HepG2 (cell line): ENCODE data around the gene PATZ1. TPM values are rescaled to one million over a fixed set of nuclear protein-coding genes. Genes with fewer than 3 reads are reported as not detected.

Source experiments
- ATF7-NPFF ChIP-seq: sonication (generic); formaldehyde crosslinking; IDR thresholded peaks from 2 replicates; pipeline ENCODE4 v1.8.1; 2023; ENCODE audit warnings: mild to moderate bottlenecking, low read depth, missing genetic modification reagents, moderate library complexity
- CEBPG ChIP-seq: IDR thresholded peaks from 2 replicates; pipeline ENCODE4 v1.6.1; 2016
- KAT2B ChIP-seq: fragments of 150-350 bp; IDR thresholded peaks from 2 replicates; pipeline ENCODE4 v1.6.1; 2014; ENCODE audit warnings: low read depth, low read length, borderline replicate concordance
- MBNL3 ChIP-seq: fragments of 250-450 bp; sonication (Bioruptor Pico); conservative IDR thresholded peaks from 2 replicates; pipeline ENCODE4 v1.8.0; 2022; ENCODE audit warnings: mild to moderate bottlenecking, inconsistent platforms
- MTA1 ChIP-seq: sonication (generic); formaldehyde crosslinking; IDR thresholded peaks from 2 replicates; pipeline ENCODE4 v1.4.0; 2020; ENCODE audit warnings: missing genetic modification reagents, mild to moderate bottlenecking, borderline replicate concordance
- NR2F1 ChIP-seq, 2 experiments: fragments of 450-650 bp in 1 of 2; formaldehyde crosslinking in 1 of 2; IDR thresholded peaks; 2 replicates each; pipeline versions ENCODE4 v1.5.0 to v1.6.1; 2016 to 2020; ENCODE audit warnings: mild to moderate bottlenecking in 1 of 2, missing compliant biosample characterization in 1 of 2, missing genetic modification reagents in 1 of 2, moderate library complexity in 1 of 2
- PCBP2 ChIP-seq: fragments of 200-400 bp; formaldehyde crosslinking; optimal IDR thresholded peaks from 2 replicates; pipeline ENCODE3; 2018; ENCODE audit warnings: low read length, low read depth; ENCODE audit not compliant: poor library complexity, severe bottlenecking
- PHF5A ChIP-seq: IDR thresholded peaks from one replicate; pipeline ENCODE4 v1.6.1; 2018; ENCODE audit warnings: low read depth, missing genetic modification reagents; ENCODE audit not compliant: unreplicated experiment
- POLR2A ChIP-seq, 2 experiments: IDR thresholded peaks; 2 replicates each; pipeline ENCODE4 v1.6.1; 2011; ENCODE audit warnings: low read depth in 2 of 2, low read length in 2 of 2, mild to moderate bottlenecking in 1 of 2, moderate library complexity in 1 of 2; ENCODE audit not compliant: insufficient read depth in 1 of 2
- POLR2G ChIP-seq: fragments of 200-400 bp; formaldehyde crosslinking; IDR thresholded peaks from 2 replicates; pipeline ENCODE4 v1.6.1; 2018; ENCODE audit warnings: mild to moderate bottlenecking, low read depth, low read length, moderate library complexity
- RBM39 ChIP-seq: fragments of 200-400 bp; formaldehyde crosslinking; IDR thresholded peaks from one replicate; pipeline ENCODE4 v1.6.1; 2018; ENCODE audit warnings: antibody characterized with exemption, mild to moderate bottlenecking, low read depth, low read length; ENCODE audit not compliant: poor library complexity, severe bottlenecking
- SMAD9 ChIP-seq: sonication (generic); formaldehyde crosslinking; IDR thresholded peaks from 2 replicates; pipeline ENCODE4 v1.5.1; 2020; ENCODE audit warnings: mild to moderate bottlenecking, missing genetic modification reagents
- SNAPC5 ChIP-seq: sonication (generic); formaldehyde crosslinking; IDR thresholded peaks from 2 replicates; pipeline ENCODE4 v1.8.1; 2023; ENCODE audit warnings: mild to moderate bottlenecking, missing genetic modification reagents, borderline replicate concordance
- TRIM24 ChIP-seq: sonication (generic); formaldehyde crosslinking; IDR thresholded peaks from 2 replicates; pipeline ENCODE4 v1.8.0; 2022; ENCODE audit warnings: mild to moderate bottlenecking, missing genetic modification reagents
- XRCC5 ChIP-seq: fragments of 200-400 bp; formaldehyde crosslinking; optimal IDR thresholded peaks from 2 replicates; pipeline ENCODE3; 2017; ENCODE audit warnings: mild to moderate bottlenecking, low read length
- ZBTB33 ChIP-seq: sonication (generic); formaldehyde crosslinking; IDR thresholded peaks from 2 replicates; pipeline ENCODE4 v1.4.0; 2020; ENCODE audit warnings: missing genetic modification reagents
- ZBTB38 ChIP-seq: sonication (generic); formaldehyde crosslinking; IDR thresholded peaks from 2 replicates; pipeline ENCODE4 v1.5.1; 2020; ENCODE audit warnings: mild to moderate bottlenecking, missing genetic modification reagents
- ZNF124 ChIP-seq: sonication (generic); formaldehyde crosslinking; IDR thresholded peaks from 2 replicates; pipeline ENCODE4 v1.4.0; 2020; ENCODE audit warnings: missing genetic modification reagents
- ZNF251 ChIP-seq: sonication (generic); formaldehyde crosslinking; IDR thresholded peaks from 2 replicates; pipeline ENCODE4 v1.9.0; 2021; ENCODE audit warnings: mild to moderate bottlenecking, missing genetic modification reagents
- ZNF432 ChIP-seq: sonication (generic); formaldehyde crosslinking; IDR thresholded peaks from 2 replicates; pipeline ENCODE4 v1.5.0; 2020; ENCODE audit warnings: missing genetic modification reagents, mild to moderate bottlenecking, borderline replicate concordance
- ZNF607 ChIP-seq: sonication (generic); formaldehyde crosslinking; IDR thresholded peaks from 2 replicates; pipeline ENCODE4 v1.5.1; 2020; ENCODE audit warnings: missing genetic modification reagents, mild to moderate bottlenecking, borderline replicate concordance
- ZNF790 ChIP-seq: sonication (generic); formaldehyde crosslinking; IDR thresholded peaks from 2 replicates; pipeline ENCODE4 v1.8.0; 2022; ENCODE audit warnings: missing genetic modification reagents, mild to moderate bottlenecking, borderline replicate concordance
- ZSCAN22 ChIP-seq: sonication (generic); formaldehyde crosslinking; IDR thresholded peaks from 2 replicates; pipeline ENCODE4 v1.4.0; 2020; ENCODE audit warnings: mild to moderate bottlenecking, missing genetic modification reagents
- polyA plus RNA-seq, 8 experiments: library from polyadenylated mRNA; depleted of rRNA in 3 of 8; stranded (reverse) in 7 of 8; unstranded in 1 of 8; fragments of >200 nt; fragmentation: Illumina TruSeq in 4 of 8; extraction: Trizol in 4 of 8; gene quantifications; 2 replicates each; pipeline versions ENCODE4 v1.2.1 to v1.2.3, GENCODE V29; 2011 to 2016; ENCODE audit warnings: low read depth in 4 of 8, missing spikeins in 1 of 8, mixed read lengths in 1 of 8; ENCODE audit not compliant: insufficient read depth in 1 of 8
- total RNA-seq, 5 experiments: library from RNA; depleted of rRNA; stranded (reverse); fragments of >200 nt; fragmentation: Illumina TruSeq; extraction: Trizol; gene quantifications; 2 replicates each; pipeline ENCODE4 v1.2.3, GENCODE V29; 2016; ENCODE audit warnings: low read depth in 1 of 5
- TF ChIP-seq, protein P1 (sequence below): sonication (generic); formaldehyde crosslinking; IDR thresholded peaks from 2 replicates; pipeline ENCODE4 v1.5.0; 2020; ENCODE audit warnings: mild to moderate bottlenecking, missing genetic modification reagents
- TF ChIP-seq, protein P2 (sequence below): sonication (generic); formaldehyde crosslinking; conservative IDR thresholded peaks from 2 replicates; pipeline ENCODE4 v1.4.0; 2020; ENCODE audit warnings: missing genetic modification reagents

Gene PATZ1
- total and polyA plus RNA-seq, 2 of the 13 experiments (the other 11 are each of a cell fraction or from before 2014, with no cell fraction given) = 24.9 to 30.5 TPM

DNA sequence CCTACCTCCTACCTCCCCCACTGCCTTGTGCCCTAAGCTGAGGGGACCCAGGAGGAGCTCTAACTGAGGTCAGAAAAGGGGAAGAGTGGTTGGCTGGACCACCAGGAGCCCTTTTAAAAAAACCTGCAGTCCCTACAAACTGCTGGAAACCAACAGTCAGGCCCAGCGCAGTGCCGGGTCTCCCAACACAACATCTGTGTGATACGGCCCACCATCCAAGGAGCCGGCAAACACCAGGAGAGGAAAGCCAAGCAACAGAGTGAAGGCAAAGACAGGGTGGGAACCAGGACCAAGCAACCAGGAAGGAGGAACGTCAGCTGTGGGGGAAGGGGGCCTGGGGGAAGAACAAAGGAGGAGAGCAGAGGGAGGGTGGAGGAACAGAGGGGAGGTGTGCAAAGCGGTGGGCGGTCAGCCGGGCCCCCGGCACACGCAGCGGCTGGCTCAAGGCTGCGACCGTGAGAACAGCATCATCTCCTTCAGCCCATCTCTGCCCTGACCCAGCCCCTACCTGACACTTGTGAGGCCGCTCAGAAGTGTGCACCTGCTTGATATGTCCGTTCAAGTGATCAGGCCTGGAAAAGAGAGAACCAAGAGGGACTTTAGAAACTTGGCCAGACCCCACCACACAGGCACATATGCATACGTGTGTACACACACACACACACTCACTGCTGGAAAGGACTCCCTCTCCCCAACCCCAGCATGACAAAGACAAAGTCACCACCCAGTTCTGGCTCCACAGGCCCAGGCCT is 3.6 kb downstream of the PATZ1 start (continued):
- peak; percentile 32; the same call in 1 of the 2 replicates for TF ChIP-seq ZBTB33
- TF ChIP-seq KAT2B = no peak
- peak in 1 of 2 experiments; percentile 42; a peak in 1 of 4 replicates for TF ChIP-seq POLR2A (IDR thresholded peaks at IDR 0.05; ENCODE audit: insufficient read depth in 1 of 2, low read depth in 2 of 2, low read length in 2 of 2)
- no peak for TF ChIP-seq PCBP2
- TF ChIP-seq, protein P1, sequence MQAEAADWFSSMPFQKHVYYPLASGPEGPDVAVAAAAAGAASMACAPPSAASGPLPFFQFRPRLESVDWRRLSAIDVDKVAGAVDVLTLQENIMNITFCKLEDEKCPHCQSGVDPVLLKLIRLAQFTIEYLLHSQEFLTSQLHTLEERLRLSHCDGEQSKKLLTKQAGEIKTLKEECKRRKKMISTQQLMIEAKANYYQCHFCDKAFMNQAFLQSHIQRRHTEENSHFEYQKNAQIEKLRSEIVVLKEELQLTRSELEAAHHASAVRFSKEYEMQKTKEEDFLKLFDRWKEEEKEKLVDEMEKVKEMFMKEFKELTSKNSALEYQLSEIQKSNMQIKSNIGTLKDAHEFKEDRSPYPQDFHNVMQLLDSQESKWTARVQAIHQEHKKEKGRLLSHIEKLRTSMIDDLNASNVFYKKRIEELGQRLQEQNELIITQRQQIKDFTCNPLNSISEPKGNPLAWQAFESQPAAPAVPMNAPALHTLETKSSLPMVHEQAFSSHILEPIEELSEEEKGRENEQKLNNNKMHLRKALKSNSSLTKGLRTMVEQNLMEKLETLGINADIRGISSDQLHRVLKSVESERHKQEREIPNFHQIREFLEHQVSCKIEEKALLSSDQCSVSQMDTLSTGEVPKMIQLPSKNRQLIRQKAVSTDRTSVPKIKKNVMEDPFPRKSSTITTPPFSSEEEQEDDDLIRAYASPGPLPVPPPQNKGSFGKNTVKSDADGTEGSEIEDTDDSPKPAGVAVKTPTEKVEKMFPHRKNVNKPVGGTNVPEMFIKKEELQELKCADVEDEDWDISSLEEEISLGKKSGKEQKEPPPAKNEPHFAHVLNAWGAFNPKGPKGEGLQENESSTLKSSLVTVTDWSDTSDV = no peak
- TF ChIP-seq, protein P2, sequence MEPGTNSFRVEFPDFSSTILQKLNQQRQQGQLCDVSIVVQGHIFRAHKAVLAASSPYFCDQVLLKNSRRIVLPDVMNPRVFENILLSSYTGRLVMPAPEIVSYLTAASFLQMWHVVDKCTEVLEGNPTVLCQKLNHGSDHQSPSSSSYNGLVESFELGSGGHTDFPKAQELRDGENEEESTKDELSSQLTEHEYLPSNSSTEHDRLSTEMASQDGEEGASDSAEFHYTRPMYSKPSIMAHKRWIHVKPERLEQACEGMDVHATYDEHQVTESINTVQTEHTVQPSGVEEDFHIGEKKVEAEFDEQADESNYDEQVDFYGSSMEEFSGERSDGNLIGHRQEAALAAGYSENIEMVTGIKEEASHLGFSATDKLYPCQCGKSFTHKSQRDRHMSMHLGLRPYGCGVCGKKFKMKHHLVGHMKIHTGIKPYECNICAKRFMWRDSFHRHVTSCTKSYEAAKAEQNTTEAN (CRISPR knock-in tag) = no peak
- no peak; the same call in 1 of the 2 replicates for TF ChIP-seq MTA1 (CRISPR knock-in tag)
- no peak for TF ChIP-seq ZSCAN22 (CRISPR knock-in tag)
- TF ChIP-seq ZNF432 (CRISPR knock-in tag) = no peak
- no peak for TF ChIP-seq PHF5A (CRISPR knock-in tag)
- TF ChIP-seq ZNF790 (CRISPR knock-in tag) = no peak
- 0 out of 2 replicates have a peak, but pooled peaks have one; percentile 20 for TF ChIP-seq POLR2G
- TF ChIP-seq SNAPC5 (CRISPR knock-in tag) = no peak
- TF ChIP-seq NR2F1 (CRISPR knock-in tag; IDR thresholded peaks at IDR 0.05) = no peak
- 0 out of 2 replicates have a peak, but pooled peaks have one; percentile 25 for TF ChIP-seq ZBTB38 (CRISPR knock-in tag)
- TF ChIP-seq SMAD9 (CRISPR knock-in tag) = no peak
- TF ChIP-seq XRCC5 = peak; percentile 27
- no peak for TF ChIP-seq ZNF124
- peak; percentile 29 for TF ChIP-seq RBM39
- TF ChIP-seq MBNL3 (CRISPR knock-in tag) = no peak
- TF ChIP-seq CEBPG (CRISPR knock-in tag) = no peak
- TF ChIP-seq TRIM24 (CRISPR knock-in tag) = no peak
- TF ChIP-seq ATF7-NPFF (CRISPR knock-in tag) = no peak
- TF ChIP-seq ZNF251 (CRISPR knock-in tag) = no peak
- no peak for TF ChIP-seq ZNF607 (CRISPR knock-in tag)
